ENCODE measurements around the gene SAXO1. TPM values are rescaled to one million over a fixed set of nuclear protein-coding genes. Genes with fewer than 3 reads are reported as not detected.

SAXO1 gene
- total RNA-seq, 1 experiment from 2014 or later = 0.20 TPM

DNA sequence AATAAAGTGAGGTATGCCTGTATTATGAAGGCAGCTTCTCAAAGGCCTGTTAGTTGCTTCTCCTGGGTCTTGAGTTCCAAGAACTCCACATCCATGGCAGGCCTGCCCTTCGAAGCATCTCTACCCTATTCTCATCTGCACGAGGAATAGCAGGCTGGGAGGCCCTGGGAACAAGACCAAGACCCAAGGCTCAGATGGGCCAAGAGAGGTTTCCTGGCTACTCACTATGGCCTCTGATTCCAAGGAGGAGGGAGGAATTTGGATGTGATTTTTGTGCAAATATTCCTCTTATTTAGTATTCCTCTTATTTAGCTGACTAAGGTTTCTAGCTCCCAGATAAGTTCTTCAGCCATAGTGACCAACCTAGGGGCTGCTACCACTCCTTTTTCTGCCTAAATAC, 151.3 kb downstream of the SAXO1 start:
- no peaks in the 10 kb centered on the region for H3K4me1 Mint-ChIP-seq (ENCODE audit: low read depth, unreplicated experiment)
- no peak overlapping the region for H3K27ac Mint-ChIP-seq (ENCODE audit: unreplicated experiment)
- Histone ChIP-seq H3K9me3 (no peaks in the 10 kb centered on the region), H3K4me1 (no peaks in the 10 kb centered on the region), H3K27me3 (replicated peaks; ENCODE audit: control insufficient read depth, insufficient read depth, low read length) (no peaks in the 10 kb centered on the region), H3K36me3 (ENCODE audit: control insufficient read depth, insufficient read depth, low read length) (no peaks in the 10 kb centered on the region), H3K4me3 (ENCODE audit: low read depth, low read length) (no peak overlapping the region)
- ChIA-PET POLR2A (no interaction called here), CTCF (no interaction called here)
- TF ChIP-seq, protein P1, sequence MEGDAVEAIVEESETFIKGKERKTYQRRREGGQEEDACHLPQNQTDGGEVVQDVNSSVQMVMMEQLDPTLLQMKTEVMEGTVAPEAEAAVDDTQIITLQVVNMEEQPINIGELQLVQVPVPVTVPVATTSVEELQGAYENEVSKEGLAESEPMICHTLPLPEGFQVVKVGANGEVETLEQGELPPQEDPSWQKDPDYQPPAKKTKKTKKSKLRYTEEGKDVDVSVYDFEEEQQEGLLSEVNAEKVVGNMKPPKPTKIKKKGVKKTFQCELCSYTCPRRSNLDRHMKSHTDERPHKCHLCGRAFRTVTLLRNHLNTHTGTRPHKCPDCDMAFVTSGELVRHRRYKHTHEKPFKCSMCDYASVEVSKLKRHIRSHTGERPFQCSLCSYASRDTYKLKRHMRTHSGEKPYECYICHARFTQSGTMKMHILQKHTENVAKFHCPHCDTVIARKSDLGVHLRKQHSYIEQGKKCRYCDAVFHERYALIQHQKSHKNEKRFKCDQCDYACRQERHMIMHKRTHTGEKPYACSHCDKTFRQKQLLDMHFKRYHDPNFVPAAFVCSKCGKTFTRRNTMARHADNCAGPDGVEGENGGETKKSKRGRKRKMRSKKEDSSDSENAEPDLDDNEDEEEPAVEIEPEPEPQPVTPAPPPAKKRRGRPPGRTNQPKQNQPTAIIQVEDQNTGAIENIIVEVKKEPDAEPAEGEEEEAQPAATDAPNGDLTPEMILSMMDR (IDR thresholded peaks at IDR 0.05; ENCODE audit: insufficient read depth in 1 of 2, low read depth in 1 of 2, low read length in 1 of 2, severe bottlenecking in 1 of 2, unreplicated experiment in 1 of 2) = no peak
- peaks cover 3% of the 10 kb centered on the region for H3K27me3 Mint-ChIP-seq (ENCODE audit: insufficient read depth, unreplicated experiment)
- H3K9me3 Mint-ChIP-seq (ENCODE audit: unreplicated experiment) = no peaks in the 10 kb centered on the region
- intact Hi-C loops (cut with micrococcal nuclease; ENCODE audit: unreplicated experiment) = no loop called here
- H3K4me3 Mint-ChIP-seq (ENCODE audit: unreplicated experiment) = no peak overlapping the region
- no peak for DNase-seq
- no TSS peak for BruUV-seq (replicated peaks)
- no peaks in the 10 kb centered on the region for H3K36me3 Mint-ChIP-seq (ENCODE audit: insufficient read depth, unreplicated experiment)

DNA sequence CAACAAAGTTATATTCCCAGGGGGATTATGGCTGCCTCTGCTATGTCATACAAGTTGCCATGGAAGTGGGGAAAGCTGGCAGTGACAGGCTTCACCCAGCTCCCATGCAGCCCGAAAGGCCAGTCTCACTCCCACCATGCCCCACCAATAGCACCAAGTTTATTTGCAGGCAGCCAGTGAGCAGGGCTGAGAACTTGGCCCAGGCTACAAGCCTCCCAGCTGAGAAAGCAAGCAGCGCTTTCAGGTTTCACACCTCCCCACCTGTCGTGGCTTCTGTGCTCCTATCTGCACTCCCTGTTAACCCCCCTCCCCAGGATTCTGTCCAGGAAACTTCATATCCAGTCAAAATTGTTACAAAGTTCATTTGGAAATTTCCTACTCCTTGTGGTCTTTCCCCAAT, 155.0 kb downstream of the SAXO1 start:
- intact Hi-C loops (cut with micrococcal nuclease; ENCODE audit: unreplicated experiment) = no loop called here
- Histone ChIP-seq H3K4me1 (no peaks in the 10 kb centered on the region), H3K36me3 (ENCODE audit: control insufficient read depth, insufficient read depth, low read length) (no peaks in the 10 kb centered on the region), H3K9me3 (no peaks in the 10 kb centered on the region), H3K27me3 (replicated peaks; ENCODE audit: control insufficient read depth, insufficient read depth, low read length) (no peaks in the 10 kb centered on the region), H3K4me3 (ENCODE audit: low read depth, low read length) (no peak overlapping the region)
- Mint-ChIP-seq H3K9me3 (ENCODE audit: unreplicated experiment) (no peaks in the 10 kb centered on the region), H3K4me3 (ENCODE audit: unreplicated experiment) (no peak overlapping the region), H3K4me1 (ENCODE audit: low read depth, unreplicated experiment) (no peaks in the 10 kb centered on the region), H3K36me3 (ENCODE audit: insufficient read depth, unreplicated experiment) (no peaks in the 10 kb centered on the region), H3K27ac (ENCODE audit: unreplicated experiment) (no peak overlapping the region), H3K27me3 (ENCODE audit: insufficient read depth, unreplicated experiment) (peaks cover 5% of the 10 kb centered on the region)
- POLR2A ChIA-PET = no interaction called here
- no TSS peak for BruUV-seq (replicated peaks)
- TF ChIP-seq, protein P1 (IDR thresholded peaks at IDR 0.05; ENCODE audit: insufficient read depth in 1 of 2, low read depth in 1 of 2, low read length in 1 of 2, severe bottlenecking in 1 of 2, unreplicated experiment in 1 of 2) = no peak
- DNase-seq = no peak
- CTCF ChIA-PET = no interaction called here

Other genes starting within 250 kb of the SAXO1 start
- 37.8 and 44.7 TPM in 2 replicates for gene RRAGA, start 16.2 kb upstream of the SAXO1 start, total RNA-seq (2022)
- gene HAUS6, start 69.7 kb upstream of the SAXO1 start, total RNA-seq (2022) = 15.0 and 15.2 TPM in 2 replicates
- gene PLIN2, start 94.3 kb upstream of the SAXO1 start, total RNA-seq (2022) = 57.8 and 64.2 TPM in 2 replicates
- 40.1 and 46.9 TPM in 2 replicates for gene DENND4C, start 197.5 kb upstream of the SAXO1 start, total RNA-seq (2022)

All from Caco-2 (cell line).